GM21360 (cell line): ENCODE data around the gene LYPD8.

ENCODE experiments used
- ATAC-seq: cut with Tn5 transposase; IDR thresholded peaks from one replicate; pipeline ENCODE4 v1.9.1; 2021; ENCODE audit warnings: mild to moderate bottlenecking, moderate library complexity; ENCODE audit not compliant: unreplicated experiment

LYPD8 gene

GRCh38 chr1:248702714-248703113 is 52.8 kb downstream of the LYPD8 start, which contains the start of gene OR14I1:
OR14I1 (minus strand) TSS chr1:248702766.
- ATAC-seq = no peak

GRCh38 chr1:248699099-248699498 is 56.5 kb downstream of the LYPD8 start:
- no peak for ATAC-seq

DNA sequence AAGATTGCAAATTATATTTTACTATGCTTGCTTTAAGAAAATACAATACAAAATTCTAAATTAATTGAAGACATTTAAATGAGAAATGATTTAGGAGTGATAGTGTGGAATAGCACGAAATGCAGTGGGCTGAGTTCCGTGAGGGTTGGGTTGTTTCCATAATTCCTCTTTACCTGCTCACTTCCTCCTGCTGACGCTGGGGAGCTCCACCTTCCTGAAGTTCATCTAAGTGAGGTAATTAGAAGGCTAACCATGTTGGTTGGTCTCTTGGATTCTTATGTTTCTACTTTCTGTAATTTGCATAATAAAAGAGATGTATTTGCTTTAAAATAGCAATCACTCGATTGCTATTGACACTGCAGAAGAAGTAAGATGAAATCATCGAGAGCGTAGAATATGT is 57.7 kb downstream of the LYPD8 start:
- no peak for ATAC-seq

GRCh38 chr1:248696774-248697173 is 58.8 kb downstream of the LYPD8 start:
- ATAC-seq = no peak

DNA sequence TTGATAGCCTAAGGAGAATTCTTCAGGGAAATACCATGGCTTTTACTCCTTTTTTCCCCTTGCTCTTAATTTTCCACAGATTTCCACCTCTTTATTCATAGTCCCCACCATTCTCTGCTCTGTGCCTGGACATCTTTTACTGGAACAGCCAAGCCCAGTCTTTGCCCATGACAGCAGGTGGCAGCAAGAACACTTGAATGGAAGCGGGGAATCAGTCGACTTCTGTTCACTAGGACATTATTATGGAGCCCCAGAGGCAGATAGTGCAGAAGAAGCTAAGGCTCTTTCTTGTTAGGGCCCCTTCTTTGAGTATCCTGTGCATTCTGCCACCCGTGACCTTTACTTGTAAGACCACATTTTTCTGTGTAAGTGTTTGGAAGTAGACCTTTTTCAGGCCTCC is 59.3 kb downstream of the LYPD8 start:
- no peak for ATAC-seq

GRCh38 chr1:248695451-248696132 is 60.0 kb downstream of the LYPD8 start:
- ATAC-seq = no peak

DNA sequence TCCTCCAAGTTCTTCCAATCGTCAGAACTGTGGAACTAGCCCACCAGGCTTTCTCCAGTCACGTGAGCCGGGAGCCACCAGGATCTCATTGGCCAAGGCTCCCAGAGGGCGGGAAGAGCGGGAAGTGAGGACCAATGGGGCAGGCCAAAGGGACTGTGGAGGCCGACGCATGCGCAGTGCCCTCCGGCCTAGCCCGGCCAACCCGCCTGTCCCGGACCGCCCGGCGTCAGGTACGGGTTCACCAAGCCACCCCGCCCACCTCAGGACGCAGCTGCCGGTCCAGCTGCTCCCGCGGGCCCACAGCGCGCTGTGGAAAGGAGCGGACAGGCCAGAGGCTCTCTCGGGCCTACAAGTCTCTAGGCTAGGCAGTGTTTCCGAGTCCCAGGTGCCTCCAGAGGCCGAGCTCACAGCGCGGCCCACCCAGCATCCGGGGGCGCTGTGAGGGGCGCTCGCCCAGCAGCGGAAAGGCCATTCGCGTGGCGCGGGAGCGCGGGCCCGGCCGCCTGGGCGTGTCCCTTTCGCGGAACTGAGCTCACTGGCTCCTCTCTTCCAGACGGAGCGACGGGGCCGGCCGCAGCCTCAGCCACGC is 63.9 kb downstream of the LYPD8 start:
- no peak for ATAC-seq
